Lower leg skin (tissue), 3 donors: ENCODE data around the gene MAP3K7.

Source experiments
- POLR2A ChIP-seq, 2 donors: fragments of 450-650 bp; IDR thresholded peaks; one replicate each; pipeline ENCODE4 v1.6.1; 2016 to 2017; ENCODE audit warnings: antibody characterized with exemption in 2 of 2, mild to moderate bottlenecking in 1 of 2, moderate library complexity in 1 of 2
- TF ChIP-seq, protein P1 (sequence below), 3 donors: fragments of 450-650 bp; IDR thresholded peaks; one replicate each; pipeline ENCODE4 v1.5.1; 2016; ENCODE audit warnings: antibody characterized with exemption in 3 of 3, mild to moderate bottlenecking in 3 of 3, moderate library complexity in 2 of 3

DNA sequence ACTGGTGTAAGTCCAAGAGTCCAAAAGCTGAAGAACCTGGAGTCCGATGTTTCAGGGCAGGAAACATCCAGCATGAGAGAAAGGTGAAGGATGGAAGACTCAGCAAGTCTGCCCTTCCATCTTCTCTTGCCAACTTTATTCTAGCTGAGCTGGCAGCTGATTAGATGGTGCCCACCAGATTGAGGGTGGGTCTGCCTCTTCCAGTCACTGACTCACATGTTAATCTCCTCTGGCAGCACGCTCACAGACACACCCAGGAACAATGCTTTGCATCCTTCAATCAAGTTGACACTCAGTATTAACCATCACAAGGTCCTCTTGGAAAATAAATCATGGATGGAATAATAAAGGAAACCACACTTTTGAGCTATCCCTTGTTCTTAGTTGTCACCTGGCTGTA lies 121.2 kb downstream of the MAP3K7 start:
- no peak for TF ChIP-seq POLR2A (IDR thresholded peaks at IDR 0.05)
- TF ChIP-seq, protein P1, sequence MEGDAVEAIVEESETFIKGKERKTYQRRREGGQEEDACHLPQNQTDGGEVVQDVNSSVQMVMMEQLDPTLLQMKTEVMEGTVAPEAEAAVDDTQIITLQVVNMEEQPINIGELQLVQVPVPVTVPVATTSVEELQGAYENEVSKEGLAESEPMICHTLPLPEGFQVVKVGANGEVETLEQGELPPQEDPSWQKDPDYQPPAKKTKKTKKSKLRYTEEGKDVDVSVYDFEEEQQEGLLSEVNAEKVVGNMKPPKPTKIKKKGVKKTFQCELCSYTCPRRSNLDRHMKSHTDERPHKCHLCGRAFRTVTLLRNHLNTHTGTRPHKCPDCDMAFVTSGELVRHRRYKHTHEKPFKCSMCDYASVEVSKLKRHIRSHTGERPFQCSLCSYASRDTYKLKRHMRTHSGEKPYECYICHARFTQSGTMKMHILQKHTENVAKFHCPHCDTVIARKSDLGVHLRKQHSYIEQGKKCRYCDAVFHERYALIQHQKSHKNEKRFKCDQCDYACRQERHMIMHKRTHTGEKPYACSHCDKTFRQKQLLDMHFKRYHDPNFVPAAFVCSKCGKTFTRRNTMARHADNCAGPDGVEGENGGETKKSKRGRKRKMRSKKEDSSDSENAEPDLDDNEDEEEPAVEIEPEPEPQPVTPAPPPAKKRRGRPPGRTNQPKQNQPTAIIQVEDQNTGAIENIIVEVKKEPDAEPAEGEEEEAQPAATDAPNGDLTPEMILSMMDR (IDR thresholded peaks at IDR 0.05) = no peak
